HEK293T (cell line): ENCODE results near the gene RIOX2.

Experiments
- CTCF ChIA-PET: fragments of 350-600 bp; formaldehyde crosslinking; extraction: SDS; loops from one replicate; lab custom pipeline; 2021; ENCODE audit warnings: antibody characterized with exemption, inconsistent platforms; lab: Yijun Ruan, JAX
- POLR2A ChIA-PET: fragments of 350-600 bp; formaldehyde crosslinking; extraction: SDS; loops from one replicate; lab custom pipeline; 2020; ENCODE audit warnings: antibody characterized with exemption, inconsistent platforms; lab: Yijun Ruan, JAX
- DNase-seq: peaks from one replicate; pipeline ENCODE4 v3.0.0; 2012; ENCODE audit warnings: mixed read lengths; ENCODE audit errors: extremely low spot score
- ARNT ChIP-seq: fragments of 450-650 bp; IDR thresholded peaks from 2 replicates; pipeline ENCODE4 v1.6.1; 2017; ENCODE audit warnings: mild to moderate bottlenecking
- BHLHE40 ChIP-seq: fragments of 450-650 bp; IDR thresholded peaks from 2 replicates; pipeline ENCODE4 v1.6.1; 2016; ENCODE audit warnings: mild to moderate bottlenecking, moderate library complexity, borderline replicate concordance
- CTBP1 ChIP-seq: fragments of 450-650 bp; IDR thresholded peaks from 2 replicates; pipeline ENCODE4 v1.6.1; 2016; ENCODE audit warnings: borderline replicate concordance
- ELF4 ChIP-seq: fragments of 450-650 bp; IDR thresholded peaks from 2 replicates; pipeline ENCODE4 v1.6.1; 2017; ENCODE audit warnings: antibody characterized with exemption
- FOXA1 ChIP-seq: fragments of 450-650 bp; IDR thresholded peaks from 2 replicates; pipeline ENCODE4 v1.6.1; 2016; ENCODE audit warnings: mild to moderate bottlenecking
- FOXK2 ChIP-seq: fragments of 450-650 bp; IDR thresholded peaks from 2 replicates; pipeline ENCODE4 v1.6.1; 2016; ENCODE audit warnings: mild to moderate bottlenecking
- FOXM1 ChIP-seq: fragments of 450-650 bp; IDR thresholded peaks from 2 replicates; pipeline ENCODE4 v1.6.1; 2017; ENCODE audit warnings: mild to moderate bottlenecking, borderline replicate concordance
- HDGF ChIP-seq: fragments of 450-650 bp; IDR thresholded peaks from 2 replicates; pipeline ENCODE4 v1.6.1; 2017; ENCODE audit warnings: antibody characterized with exemption, borderline replicate concordance
- L3MBTL2 ChIP-seq: fragments of 450-650 bp; conservative IDR thresholded peaks from 2 replicates; pipeline ENCODE4 v1.6.1; 2016; ENCODE audit warnings: mild to moderate bottlenecking
- LEF1 ChIP-seq: fragments of 450-650 bp; IDR thresholded peaks from 2 replicates; pipeline ENCODE4 v1.6.1; 2017; ENCODE audit warnings: mild to moderate bottlenecking, borderline replicate concordance
- NFRKB ChIP-seq: fragments of 450-650 bp; IDR thresholded peaks from 2 replicates; pipeline ENCODE4 v1.6.1; 2016; ENCODE audit warnings: mild to moderate bottlenecking, moderate library complexity
- SP1 ChIP-seq: fragments of 450-650 bp; IDR thresholded peaks from 2 replicates; pipeline ENCODE4 v1.6.1; 2017
- SUZ12 ChIP-seq: fragments of 450-650 bp; IDR thresholded peaks from 2 replicates; pipeline ENCODE4 v1.6.1; 2016; ENCODE audit warnings: mild to moderate bottlenecking
- TARDBP ChIP-seq: fragments of 450-650 bp; IDR thresholded peaks from 2 replicates; pipeline ENCODE4 v1.6.1; 2016
- ZNF384 ChIP-seq: fragments of 450-650 bp; IDR thresholded peaks from 2 replicates; pipeline ENCODE4 v1.6.1; 2016
- TF ChIP-seq, protein P1 (sequence below): fragments of 450-650 bp; IDR thresholded peaks from 2 replicates; pipeline ENCODE4 v1.6.1; 2016

Gene RIOX2

DNA sequence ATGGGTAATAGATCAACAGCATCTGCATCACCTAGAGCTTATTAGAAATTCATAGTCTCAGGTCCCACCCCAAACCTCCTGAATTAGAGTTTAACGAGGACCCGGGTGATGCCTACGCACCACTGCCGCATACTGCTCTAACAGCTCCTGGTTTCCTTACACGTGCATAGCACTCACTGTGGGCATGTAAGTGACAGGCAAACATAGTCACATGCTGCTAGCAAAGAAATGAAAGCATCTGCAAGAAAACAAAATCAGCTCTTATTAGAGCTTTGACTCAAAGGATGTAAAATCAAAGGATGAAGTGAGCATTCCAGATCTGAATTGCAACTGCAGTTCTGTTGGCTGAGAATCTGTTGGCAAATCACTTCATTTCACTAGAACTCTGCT lies 19.1 kb upstream of the RIOX2 start:
- CTCF ChIA-PET = no interaction called here
- POLR2A ChIA-PET = no interaction called here
- DNase-seq = no peak
- TF ChIP-seq SUZ12 (no peak), NFRKB (no peak), FOXA1 (no peak), ZNF384 (no peak), ARNT (no peak), LEF1 (no peak), SP1 (no peak), FOXK2 (no peak), HDGF (no peak), FOXM1 (no peak), ELF4 (no peak), BHLHE40 (no peak), L3MBTL2 (no peak), TARDBP (no peak), CTBP1 (no peak)
- TF ChIP-seq, protein P1, sequence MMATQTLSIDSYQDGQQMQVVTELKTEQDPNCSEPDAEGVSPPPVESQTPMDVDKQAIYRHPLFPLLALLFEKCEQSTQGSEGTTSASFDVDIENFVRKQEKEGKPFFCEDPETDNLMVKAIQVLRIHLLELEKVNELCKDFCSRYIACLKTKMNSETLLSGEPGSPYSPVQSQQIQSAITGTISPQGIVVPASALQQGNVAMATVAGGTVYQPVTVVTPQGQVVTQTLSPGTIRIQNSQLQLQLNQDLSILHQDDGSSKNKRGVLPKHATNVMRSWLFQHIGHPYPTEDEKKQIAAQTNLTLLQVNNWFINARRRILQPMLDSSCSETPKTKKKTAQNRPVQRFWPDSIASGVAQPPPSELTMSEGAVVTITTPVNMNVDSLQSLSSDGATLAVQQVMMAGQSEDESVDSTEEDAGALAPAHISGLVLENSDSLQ = no peak

DNA sequence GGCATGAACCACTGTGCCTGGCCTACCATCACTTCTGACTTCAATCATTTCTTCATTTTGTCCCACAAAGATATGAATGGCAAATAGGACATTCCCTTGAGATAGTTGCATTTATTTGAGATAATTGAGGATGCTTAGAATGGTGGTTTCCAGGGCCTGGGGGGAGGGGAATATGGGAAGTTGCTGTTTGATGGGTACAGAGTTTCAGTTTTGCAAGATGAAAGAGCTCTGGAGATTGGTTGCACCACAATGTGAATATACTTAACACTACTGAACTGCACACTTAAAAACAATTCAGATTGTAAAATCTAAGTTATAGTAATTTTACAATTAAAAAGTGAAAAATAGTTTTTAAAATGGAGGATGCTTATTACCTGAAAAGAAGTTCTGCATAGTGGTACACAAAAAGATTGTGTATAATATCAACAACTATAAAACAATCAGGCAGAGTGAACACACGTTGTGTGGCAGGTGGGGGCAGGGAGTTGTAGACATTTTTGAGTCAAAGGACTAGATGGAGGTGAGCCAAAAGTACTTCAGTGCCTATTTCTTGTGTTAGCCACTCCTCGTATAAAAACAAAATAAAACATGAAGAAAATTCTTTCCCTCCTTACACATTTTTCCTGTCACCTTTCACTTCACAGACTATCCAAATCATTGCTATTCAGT lies 18.5 kb upstream of the RIOX2 start:
- TF ChIP-seq TARDBP = no peak
- TF ChIP-seq NFRKB = no peak
- TF ChIP-seq, protein P1 = no peak
- ChIA-PET POLR2A (no interaction called here), CTCF (no interaction called here)
- no peak for DNase-seq

DNA sequence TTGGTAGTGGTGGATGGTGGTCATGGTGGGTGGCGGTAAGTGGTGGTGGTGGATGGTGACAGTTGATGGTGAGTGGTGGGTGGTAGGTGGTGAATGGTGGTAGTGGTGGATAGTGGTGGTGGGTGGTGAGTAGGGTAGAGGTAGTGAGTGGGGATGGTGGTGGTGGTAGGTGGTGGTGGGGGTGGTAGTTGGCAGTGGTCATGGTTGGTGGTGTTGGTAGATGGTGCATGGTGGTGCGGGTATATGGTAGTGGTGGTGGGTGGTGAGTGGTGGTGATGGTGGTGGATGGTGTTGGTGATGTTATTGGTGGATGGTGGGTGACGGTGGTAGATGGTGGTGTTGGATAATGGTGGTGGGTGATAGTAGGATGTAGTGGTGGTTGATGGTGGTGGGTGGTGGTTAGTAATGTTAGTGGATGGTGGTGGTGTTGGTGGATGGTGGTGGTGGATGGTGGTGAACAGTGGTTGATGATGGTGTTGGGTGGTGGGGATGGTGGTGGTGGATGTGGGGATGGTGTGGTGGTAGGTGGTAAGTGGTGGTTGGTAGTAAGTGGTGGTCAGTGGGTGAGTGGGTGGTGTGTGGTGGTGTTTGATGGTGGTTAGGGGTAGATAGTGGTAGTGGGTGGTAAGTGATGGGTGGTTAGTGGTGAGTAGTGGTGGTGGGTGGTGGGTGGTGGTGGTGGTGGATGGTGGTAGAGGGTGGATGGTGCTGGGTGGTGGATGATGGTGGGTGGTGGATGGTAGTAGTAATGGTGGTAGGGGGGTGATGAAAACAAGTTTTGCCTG lies 16.7 kb upstream of the RIOX2 start:
- CTCF ChIA-PET = no interaction called here
- TF ChIP-seq SUZ12 = no peak
- TF ChIP-seq LEF1 = no peak
- no peak for TF ChIP-seq TARDBP
- no peak for TF ChIP-seq FOXK2
- TF ChIP-seq ARNT = no peak
- TF ChIP-seq BHLHE40 = no peak
- TF ChIP-seq ELF4 = no peak
- no peak for TF ChIP-seq L3MBTL2
- no peak for TF ChIP-seq CTBP1
- TF ChIP-seq SP1 = no peak
- no peak for TF ChIP-seq FOXM1
- no peak for TF ChIP-seq HDGF
- no peak for TF ChIP-seq NFRKB
- TF ChIP-seq ZNF384 = no peak
- no peak for TF ChIP-seq FOXA1
- DNase-seq = no peak
- POLR2A ChIA-PET = no interaction called here

DNA sequence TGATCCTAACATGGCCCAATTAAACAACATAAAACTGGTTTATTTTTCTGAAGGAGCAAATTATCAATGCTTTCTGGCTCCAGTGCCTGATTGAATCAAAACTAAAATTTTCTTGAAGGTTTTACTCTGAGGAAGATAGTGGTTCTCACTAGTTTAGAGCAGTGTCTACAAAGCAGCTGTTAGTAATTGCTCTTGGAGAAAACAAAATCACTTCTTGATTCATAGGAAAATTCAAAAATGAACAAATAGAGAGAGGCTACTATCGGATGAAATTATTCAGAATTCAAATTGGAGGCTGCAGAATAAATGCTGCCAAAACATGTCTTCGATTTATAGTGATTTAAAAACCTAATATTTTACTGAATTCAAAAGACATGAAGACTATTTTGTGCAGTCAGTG lies 15.1 kb upstream of the RIOX2 start:
- CTCF ChIA-PET = no interaction called here
- TF ChIP-seq BHLHE40 = no peak
- no peak for TF ChIP-seq HDGF
- no peak for TF ChIP-seq SUZ12
- no peak for TF ChIP-seq ZNF384
- no peak for TF ChIP-seq L3MBTL2
- TF ChIP-seq SP1 = no peak
- TF ChIP-seq TARDBP = no peak
- TF ChIP-seq, protein P1 = no peak
- TF ChIP-seq FOXM1 = no peak
- POLR2A ChIA-PET = no interaction called here
- no peak for DNase-seq

DNA sequence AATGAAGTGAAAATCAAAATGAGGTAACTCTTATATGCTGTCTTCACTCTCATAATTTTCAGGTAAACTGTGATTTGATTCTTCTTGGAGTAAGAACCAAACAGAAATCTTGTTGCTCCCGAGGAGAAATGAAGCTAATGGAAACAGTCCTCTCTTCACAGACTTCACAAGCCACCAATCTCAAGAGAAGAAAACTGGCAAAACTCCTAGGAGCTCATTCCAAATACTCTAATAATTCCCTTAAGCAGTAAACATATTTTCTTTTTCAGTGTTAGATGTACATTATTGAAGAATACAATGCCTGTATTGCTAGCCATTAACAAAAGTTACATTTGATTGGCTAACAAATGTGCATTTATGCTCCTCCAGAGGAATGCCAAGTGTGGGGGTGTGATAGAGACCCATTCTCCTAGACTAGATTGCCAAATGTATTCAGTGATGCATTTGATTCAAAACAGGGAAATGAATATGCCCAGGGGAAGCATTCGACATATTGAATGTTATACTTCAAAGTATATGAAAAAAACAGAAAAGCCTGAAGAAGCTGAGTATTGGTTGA lies 11.8 kb upstream of the RIOX2 start:
- CTCF ChIA-PET = interaction anchor here (0.6 kb wide), 2 partner anchors 31 to 190 kb away, joined by 7 to 12 read pairs; no protein-coding TSS in a partner anchor
- no peak for DNase-seq
- POLR2A ChIA-PET = no interaction called here
- no peak for TF ChIP-seq ZNF384

DNA sequence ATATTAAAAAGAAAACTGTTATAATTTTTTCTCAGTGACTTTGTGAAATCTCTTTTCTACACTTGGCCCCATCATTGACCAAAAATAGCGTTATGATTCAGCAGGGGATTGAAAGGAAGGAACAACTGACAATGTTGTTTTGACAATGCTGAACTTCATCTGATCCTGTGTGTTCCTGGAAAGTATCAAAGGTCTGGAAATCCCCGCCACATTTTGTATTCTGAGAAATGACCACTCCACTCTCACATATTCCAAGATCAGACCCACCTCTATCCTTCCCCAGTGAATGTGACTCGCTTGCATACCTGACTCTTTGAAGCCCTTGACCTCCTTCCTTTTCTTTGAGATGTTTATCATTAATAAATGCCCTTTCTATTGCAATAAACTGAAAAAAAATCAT lies 9.7 kb upstream of the RIOX2 start:
- CTCF ChIA-PET = no interaction called here
- DNase-seq = no peak
- POLR2A ChIA-PET = no interaction called here
- no peak for TF ChIP-seq SUZ12
- TF ChIP-seq CTBP1 = no peak
- TF ChIP-seq NFRKB = no peak
- no peak for TF ChIP-seq LEF1
- TF ChIP-seq HDGF = no peak
- no peak for TF ChIP-seq FOXK2
- TF ChIP-seq ARNT = no peak
- no peak for TF ChIP-seq BHLHE40
- TF ChIP-seq SP1 = no peak
- no peak for TF ChIP-seq L3MBTL2
- TF ChIP-seq FOXA1 = no peak
- TF ChIP-seq FOXM1 = no peak
- no peak for TF ChIP-seq ELF4
- TF ChIP-seq TARDBP = no peak
